Keratinocyte (primary cell): ENCODE measurements around the gene ERGIC1.

Experiments used
- EZH2 ChIP-seq: IDR thresholded peaks from one replicate; pipeline ENCODE4 v1.6.1; 2012; ENCODE audit warnings: inconsistent platforms, mild to moderate bottlenecking, low read length, moderate library complexity
- TF ChIP-seq, protein P1 (sequence below), 3 experiments: IDR thresholded peaks in 1 of 3; conservative IDR thresholded peaks in 1 of 3; optimal IDR thresholded peaks in 1 of 3; 2 replicates in 2 of 3; 3 replicates in 1 of 3; pipeline versions ENCODE3 to v1.5.1; 2011; ENCODE audit warnings: low read length in 3 of 3, mild to moderate bottlenecking in 3 of 3, moderate library complexity in 2 of 3, control low read depth in 1 of 3, inconsistent platforms in 1 of 3; ENCODE audit not compliant: insufficient read depth in 2 of 3; ENCODE audit errors: extremely low read depth in 1 of 3

DNA sequence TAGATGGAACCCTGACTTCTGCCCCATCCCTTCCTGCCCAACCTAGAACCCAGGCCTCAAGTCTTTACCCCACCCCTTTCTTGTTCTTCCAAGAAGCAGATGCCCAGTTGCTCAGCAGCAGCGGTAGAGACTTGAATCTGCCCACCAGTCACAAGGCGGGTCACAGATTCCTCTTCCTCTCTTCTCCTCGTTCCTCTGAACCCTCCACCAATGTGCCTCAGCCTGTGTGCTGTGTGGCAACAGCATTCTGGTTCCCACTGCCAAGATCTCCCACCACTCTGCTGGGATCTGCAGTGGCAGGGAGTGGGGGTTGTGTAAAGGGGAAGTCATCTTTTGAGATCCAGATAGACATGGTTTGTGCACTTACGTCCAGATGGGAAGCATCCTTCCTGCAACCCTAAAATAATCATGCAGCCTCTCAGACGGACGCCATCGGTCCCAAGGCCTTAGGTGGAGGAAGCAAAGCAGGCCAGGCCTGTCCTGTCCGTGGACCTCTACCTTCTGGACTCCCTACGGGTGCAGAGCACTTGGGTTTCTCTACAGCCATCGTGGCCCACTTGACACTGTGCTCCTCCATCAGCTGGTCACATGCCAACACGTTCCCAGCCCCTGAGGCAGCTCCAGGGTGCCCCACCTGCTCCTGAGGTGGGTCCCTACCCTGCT, 117.5 kb downstream of the ERGIC1 start:
- no peak for TF ChIP-seq EZH2
- TF ChIP-seq, protein P1, sequence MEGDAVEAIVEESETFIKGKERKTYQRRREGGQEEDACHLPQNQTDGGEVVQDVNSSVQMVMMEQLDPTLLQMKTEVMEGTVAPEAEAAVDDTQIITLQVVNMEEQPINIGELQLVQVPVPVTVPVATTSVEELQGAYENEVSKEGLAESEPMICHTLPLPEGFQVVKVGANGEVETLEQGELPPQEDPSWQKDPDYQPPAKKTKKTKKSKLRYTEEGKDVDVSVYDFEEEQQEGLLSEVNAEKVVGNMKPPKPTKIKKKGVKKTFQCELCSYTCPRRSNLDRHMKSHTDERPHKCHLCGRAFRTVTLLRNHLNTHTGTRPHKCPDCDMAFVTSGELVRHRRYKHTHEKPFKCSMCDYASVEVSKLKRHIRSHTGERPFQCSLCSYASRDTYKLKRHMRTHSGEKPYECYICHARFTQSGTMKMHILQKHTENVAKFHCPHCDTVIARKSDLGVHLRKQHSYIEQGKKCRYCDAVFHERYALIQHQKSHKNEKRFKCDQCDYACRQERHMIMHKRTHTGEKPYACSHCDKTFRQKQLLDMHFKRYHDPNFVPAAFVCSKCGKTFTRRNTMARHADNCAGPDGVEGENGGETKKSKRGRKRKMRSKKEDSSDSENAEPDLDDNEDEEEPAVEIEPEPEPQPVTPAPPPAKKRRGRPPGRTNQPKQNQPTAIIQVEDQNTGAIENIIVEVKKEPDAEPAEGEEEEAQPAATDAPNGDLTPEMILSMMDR (optimal IDR thresholded peaks at IDR 0.05 in 1 of 3, IDR thresholded peaks at IDR 0.05 in 1 of 3, conservative IDR thresholded peaks at IDR 0.05 in 1 of 3; ENCODE audit: extremely low read depth in 1 of 3, insufficient read depth in 2 of 3, low read length in 3 of 3), result no peak
